ENCODE measurements around the gene PRL.

PRL gene

GRCh38 chr6:22279427-22279826 lies 17.4 kb downstream of the PRL start:
- no peak for TF ChIP-seq CTCF (IDR thresholded peaks at IDR 0.05; ENCODE audit: low read depth, low read length)
- DNase-seq (ENCODE audit: extremely low read depth, low read depth), result no peak

- TF ChIP-seq CTCF (IDR thresholded peaks at IDR 0.05; ENCODE audit: low read depth, low read length), result no peak
- no peak for DNase-seq (ENCODE audit: extremely low read depth, low read depth)
Measured at GRCh38 chr6:22271081-22271480, 25.8 kb downstream of the PRL start.

GRCh38 chr6:22263748-22264147 lies 33.1 kb downstream of the PRL start:
- DNase-seq (ENCODE audit: extremely low read depth, low read depth), result no peak
- no peak for TF ChIP-seq CTCF (IDR thresholded peaks at IDR 0.05; ENCODE audit: low read depth, low read length)

- no peak for DNase-seq (ENCODE audit: extremely low read depth, low read depth)
- TF ChIP-seq CTCF (IDR thresholded peaks at IDR 0.05; ENCODE audit: low read depth, low read length), result no peak
Measured at GRCh38 chr6:22254886-22255285, 42.0 kb downstream of the PRL start.

- no peak for TF ChIP-seq CTCF (IDR thresholded peaks at IDR 0.05; ENCODE audit: low read depth, low read length)
- no peak for DNase-seq (ENCODE audit: extremely low read depth, low read depth)
Measured at GRCh38 chr6:22253955-22254655, 42.7 kb downstream of the PRL start.

- TF ChIP-seq CTCF (IDR thresholded peaks at IDR 0.05; ENCODE audit: low read depth, low read length), result no peak
- DNase-seq (ENCODE audit: extremely low read depth, low read depth), result no peak
Measured at GRCh38 chr6:22251348-22251747, 45.5 kb downstream of the PRL start.

GRCh38 chr6:22250486-22250885 lies 46.4 kb downstream of the PRL start:
- no peak for DNase-seq (ENCODE audit: extremely low read depth, low read depth)
- no peak for TF ChIP-seq CTCF (IDR thresholded peaks at IDR 0.05; ENCODE audit: low read depth, low read length)

Measured in AG09319 (cell line).